GM21737 (cell line): ENCODE data around the gene NEU1.
"Not testable (repeated sequence)": the region's sequence is repeated elsewhere in the genome, so short reads cannot be mapped to it uniquely, and the experiment has no call there.

Source experiments
- ATAC-seq: cut with Tn5 transposase; IDR thresholded peaks from one replicate; pipeline ENCODE4 v1.9.1; 2021; ENCODE audit warnings: mild to moderate bottlenecking, moderate library complexity; ENCODE audit not compliant: unreplicated experiment

The NEU1 gene

DNA sequence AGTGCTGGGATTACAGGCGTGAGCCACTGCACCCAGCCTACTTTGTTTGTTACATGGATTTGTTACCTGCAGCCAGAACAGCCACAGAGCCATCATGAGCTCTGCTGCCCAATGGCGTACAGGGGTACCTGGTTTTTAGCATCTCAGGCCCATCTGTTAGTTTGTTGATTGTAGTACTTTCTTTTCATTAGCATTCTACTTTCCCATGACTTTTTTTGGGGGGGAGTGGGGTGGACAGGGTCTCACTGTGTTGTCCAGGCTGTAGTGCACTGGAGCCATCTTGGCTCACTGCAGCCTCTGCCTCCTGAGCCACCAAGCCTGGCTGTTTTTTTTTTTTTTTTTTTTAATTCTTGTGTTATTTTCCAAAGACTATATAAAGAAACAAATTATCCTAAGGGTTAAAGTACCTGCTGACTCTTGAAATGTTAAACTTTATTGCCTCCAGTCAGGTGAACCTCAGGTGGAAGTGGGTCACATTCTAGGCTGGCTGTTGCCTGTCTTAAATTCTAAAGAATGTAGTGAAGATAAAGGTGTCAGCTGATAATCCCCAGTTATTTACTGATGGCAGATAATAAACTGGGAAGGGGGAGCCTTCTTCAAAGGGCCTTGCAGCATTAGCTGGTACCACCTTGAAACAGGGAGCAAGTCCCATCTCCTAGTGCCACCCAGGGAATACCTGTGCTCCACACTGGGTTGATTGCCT, 15.2 kb downstream of the NEU1 start:
- ATAC-seq, result no peak

- ATAC-seq, result no peak
Measured at GRCh38 chr6:31844507-31844906, 18.1 kb downstream of the NEU1 start.

DNA sequence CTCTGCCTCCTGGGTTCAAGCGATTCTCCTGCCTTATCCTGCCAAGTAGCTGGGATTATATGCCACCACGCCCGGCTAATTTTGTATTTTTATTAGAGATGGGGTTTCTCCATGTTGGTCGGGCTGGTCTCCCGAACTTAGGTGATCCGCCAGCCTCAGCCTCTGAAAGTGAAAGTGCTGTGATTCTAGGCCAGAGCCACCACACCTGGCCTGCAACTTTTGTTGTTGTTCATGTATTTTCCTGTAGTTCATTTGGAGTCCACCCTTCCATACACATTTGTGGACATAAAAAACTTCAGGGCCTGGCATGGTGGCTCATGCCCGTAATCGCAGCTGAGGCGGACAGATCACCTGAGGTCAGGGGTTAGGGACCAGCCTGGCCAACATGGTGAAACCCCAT, 20.6 kb downstream of the NEU1 start:
- ATAC-seq, result no peak

GRCh38 chr6:31839779-31840126, 22.9 kb downstream of the NEU1 start:
- not testable (repeated sequence) for ATAC-seq

- ATAC-seq, result no peak
Measured at GRCh38 chr6:31838968-31839367, 23.7 kb downstream of the NEU1 start.

DNA sequence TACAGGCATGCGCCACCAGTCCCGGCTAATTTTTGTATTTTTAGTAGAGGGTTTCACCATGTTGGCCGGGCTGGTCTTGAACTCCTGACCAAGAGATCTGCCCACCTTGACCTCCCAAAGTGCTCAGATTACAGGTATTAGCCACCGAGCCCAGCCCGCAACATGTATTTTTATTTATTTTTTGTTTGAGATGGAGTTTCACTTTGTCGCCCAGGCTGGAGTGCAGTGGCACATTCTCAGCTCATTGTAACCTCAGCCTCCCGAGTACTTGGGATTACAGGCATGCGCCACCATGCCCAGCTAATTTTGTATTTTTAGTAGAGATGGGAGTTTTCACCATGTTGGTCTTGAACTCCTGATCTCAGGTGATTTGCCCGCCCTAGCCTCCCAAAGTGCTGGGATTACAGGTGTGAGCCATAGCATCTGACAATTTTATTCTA, 24.5 kb downstream of the NEU1 start:
- not testable (repeated sequence) for ATAC-seq

DNA sequence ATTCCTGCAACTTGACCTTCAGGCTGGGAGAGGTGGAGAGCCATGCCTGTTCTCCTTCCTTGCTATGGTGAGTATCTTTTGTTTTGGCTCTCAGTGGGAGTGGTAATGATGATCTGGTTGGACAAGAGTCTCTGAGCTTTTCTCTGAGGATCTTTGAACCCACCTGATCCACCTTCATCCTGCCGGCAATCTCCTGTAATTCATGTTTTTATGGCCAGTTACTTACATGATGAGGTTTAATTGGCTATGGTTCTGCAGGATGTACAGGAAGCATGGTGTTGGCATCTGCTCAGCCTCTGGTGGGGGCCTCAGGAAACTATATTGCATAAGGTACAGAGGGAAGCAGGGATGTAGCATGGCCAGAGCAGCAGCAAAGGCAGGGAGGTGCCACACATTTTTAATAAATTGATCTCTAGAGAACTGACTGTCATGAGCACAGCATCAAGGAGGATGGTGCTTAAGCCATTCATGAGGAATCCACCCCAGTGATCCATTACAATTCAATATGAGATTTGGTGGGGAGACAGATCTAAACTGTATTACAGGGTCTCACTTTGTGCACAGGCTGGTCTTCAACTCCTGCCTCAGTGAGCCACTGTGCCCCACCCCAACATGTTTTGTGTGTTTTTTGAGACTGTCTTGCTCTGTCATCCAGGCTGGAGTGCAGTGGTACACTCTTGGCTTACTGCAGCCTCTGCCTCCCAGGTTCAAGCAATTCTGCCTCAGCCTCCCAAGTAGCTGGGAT, 25.1 kb downstream of the NEU1 start:
- no peak for ATAC-seq

GRCh38 chr6:31836474-31837368, 25.9 kb downstream of the NEU1 start:
- ATAC-seq, result no peak

- no peak for ATAC-seq
Measured at GRCh38 chr6:31836047-31836473, 26.6 kb downstream of the NEU1 start.

GRCh38 chr6:31834367-31835250, 28.0 kb downstream of the NEU1 start:
- peak; percentile 42 for ATAC-seq

DNA sequence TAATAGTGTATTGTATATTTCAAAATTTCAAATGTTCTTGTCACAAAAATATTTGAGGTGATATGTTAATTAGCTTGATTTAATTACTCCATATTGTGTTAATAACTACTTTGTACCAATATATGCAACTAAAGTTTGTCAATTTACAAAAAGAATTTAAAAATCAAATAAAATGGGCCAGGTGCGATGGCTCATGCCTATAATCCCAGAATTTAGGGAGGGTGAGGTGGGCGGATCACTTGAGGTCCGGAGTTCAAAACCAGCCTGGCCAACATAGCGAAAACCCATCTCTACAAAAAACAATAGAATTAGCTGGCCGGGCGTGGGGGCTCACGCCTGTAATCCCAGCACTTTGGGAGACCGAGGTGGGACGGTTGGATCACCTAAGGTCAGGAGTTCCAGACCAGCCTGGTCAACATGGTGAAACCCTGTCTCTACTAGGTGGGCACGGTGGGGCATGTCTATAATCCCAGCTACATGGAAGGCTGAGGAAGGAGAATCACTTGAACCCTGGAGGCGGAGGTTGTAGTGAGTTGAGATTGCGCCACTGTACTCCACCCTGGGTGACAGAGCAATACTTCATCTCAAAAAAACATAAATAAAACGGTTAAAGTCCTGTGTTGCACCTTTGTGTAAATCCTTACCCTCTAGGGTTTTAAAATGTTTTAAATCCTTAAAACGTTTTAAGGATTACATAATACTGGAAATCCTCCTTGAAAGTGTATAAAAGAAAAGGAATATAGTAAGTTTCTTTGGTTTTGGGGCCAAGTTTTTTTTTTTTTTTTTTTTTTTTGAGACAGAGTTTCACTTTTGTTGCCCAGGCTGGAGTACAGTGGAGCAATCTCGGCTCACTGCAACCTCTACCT, 31.0 kb downstream of the NEU1 start:
- no peak for ATAC-seq

DNA sequence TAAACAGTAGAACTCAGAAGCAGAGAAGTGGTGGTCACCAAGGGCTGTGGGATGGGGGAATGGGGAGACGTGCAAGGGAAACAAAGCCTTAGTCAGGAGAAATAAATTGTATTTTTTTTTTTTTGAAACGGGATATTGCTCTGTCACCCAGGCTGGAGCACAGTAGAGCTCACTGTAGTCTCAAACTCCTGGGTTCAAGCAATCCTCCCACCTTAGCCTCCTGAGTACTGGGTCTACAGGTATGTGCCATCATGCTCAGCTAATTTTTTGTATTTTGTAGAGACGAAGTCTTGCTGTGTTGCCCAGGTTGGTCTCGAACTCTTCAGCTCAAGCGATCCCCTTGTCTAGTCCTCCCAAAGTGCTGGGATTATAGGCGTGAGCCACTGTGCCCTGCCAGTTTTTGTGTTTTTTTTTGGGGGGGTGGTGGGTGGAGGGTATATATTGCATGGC, 31.7 kb downstream of the NEU1 start:
- no peak for ATAC-seq

DNA sequence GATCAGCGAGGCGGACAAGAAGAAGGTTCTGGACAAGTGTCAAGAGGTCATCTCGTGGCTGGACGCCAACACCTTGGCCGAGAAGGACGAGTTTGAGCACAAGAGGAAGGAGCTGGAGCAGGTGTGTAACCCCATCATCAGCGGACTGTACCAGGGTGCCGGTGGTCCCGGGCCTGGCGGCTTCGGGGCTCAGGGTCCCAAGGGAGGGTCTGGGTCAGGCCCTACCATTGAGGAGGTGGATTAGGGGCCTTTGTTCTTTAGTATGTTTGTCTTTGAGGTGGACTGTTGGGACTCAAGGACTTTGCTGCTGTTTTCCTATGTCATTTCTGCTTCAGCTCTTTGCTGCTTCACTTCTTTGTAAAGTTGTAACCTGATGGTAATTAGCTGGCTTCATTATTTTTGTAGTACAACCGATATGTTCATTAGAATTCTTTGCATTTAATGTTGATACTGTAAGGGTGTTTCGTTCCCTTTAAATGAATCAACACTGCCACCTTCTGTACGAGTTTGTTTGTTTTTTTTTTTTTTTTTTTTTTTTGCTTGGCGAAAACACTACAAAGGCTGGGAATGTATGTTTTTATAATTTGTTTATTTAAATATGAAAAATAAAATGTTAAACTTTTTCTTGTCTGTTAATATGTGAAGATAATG, 32.9 kb downstream of the NEU1 start:
- no peak for ATAC-seq

GRCh38 chr6:31827286-31828079, 35.1 kb downstream of the NEU1 start, which contains the start of gene HSPA1B:
HSPA1B (plus strand) TSS chr6:31827738; CDS start chr6:31827951, 213 bp downstream.
- ATAC-seq, result peak; percentile 57

GRCh38 chr6:31826793-31827285, 35.8 kb downstream of the NEU1 start:
- ATAC-seq, result no peak

- ATAC-seq, result no peak
Measured at GRCh38 chr6:31825553-31825952, 37.1 kb downstream of the NEU1 start.

DNA sequence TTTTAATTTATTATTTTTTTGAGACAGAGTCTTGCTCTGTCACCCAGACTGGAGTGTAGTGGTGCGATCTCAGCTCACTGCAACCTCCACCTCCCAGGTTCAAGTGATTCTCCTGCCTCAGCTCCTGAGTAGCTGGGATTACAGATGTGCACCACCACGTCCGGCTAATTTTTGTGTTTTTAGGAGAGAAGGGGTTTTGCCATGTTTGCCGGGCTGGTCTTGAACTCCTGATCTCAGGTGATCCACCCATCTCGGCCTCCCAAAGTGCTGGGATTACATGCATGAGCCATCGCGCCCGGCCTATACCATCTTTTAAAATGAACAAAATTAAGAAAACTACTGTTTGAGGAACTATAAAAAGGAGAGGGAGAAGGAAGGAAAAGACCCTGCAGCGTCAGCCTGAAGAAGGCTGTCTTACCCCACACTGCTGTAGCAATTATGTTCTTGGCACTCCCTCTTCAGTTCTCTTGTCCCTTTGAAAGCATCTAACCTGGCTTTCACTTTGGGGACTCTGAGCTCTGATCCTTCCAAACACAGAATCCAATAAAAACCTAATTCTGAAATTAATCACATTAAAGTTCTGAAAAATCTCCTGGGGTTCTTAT, 38.9 kb downstream of the NEU1 start:
- ATAC-seq, result not testable (repeated sequence)
